ENCODE data around the gene SLC22A31.

The SLC22A31 gene

GRCh38 chr16:89164847-89165680, 35.3 kb downstream of the SLC22A31 start:
- no peak for DNase-seq (ENCODE audit: low spot score)

- DNase-seq (ENCODE audit: low spot score) = no peak
Measured at GRCh38 chr16:89164436-89164835, 35.9 kb downstream of the SLC22A31 start.

- no peak for DNase-seq (ENCODE audit: low spot score)
Measured at GRCh38 chr16:89163297-89163696, 37.0 kb downstream of the SLC22A31 start.

GRCh38 chr16:89161763-89162713, 38.3 kb downstream of the SLC22A31 start:
- no peak for DNase-seq (ENCODE audit: low spot score)

- DNase-seq (ENCODE audit: low spot score) = no peak
Measured at GRCh38 chr16:89160977-89161701, 39.2 kb downstream of the SLC22A31 start.

GRCh38 chr16:89159850-89160354, 40.4 kb downstream of the SLC22A31 start:
- no peak for DNase-seq (ENCODE audit: low spot score)

- DNase-seq (ENCODE audit: low spot score) = no peak
Measured at GRCh38 chr16:89159066-89159849, 41.1 kb downstream of the SLC22A31 start.

- no peak for DNase-seq (ENCODE audit: low spot score)
Measured at GRCh38 chr16:89157778-89158177, 42.6 kb downstream of the SLC22A31 start.

GRCh38 chr16:89156740-89157645, 43.3 kb downstream of the SLC22A31 start:
- no peak for DNase-seq (ENCODE audit: low spot score)

- DNase-seq (ENCODE audit: low spot score) = no peak
Measured at GRCh38 chr16:89155851-89156739, 44.2 kb downstream of the SLC22A31 start.

GRCh38 chr16:89155184-89155679, 45.1 kb downstream of the SLC22A31 start:
- peak; percentile 83 for DNase-seq (ENCODE audit: low spot score)

GRCh38 chr16:89154390-89155183, 45.8 kb downstream of the SLC22A31 start:
- no peak for DNase-seq (ENCODE audit: low spot score)

- DNase-seq (ENCODE audit: low spot score) = no peak
Measured at GRCh38 chr16:89153848-89154271, 46.5 kb downstream of the SLC22A31 start.

- DNase-seq (ENCODE audit: low spot score) = no peak
Measured at GRCh38 chr16:89152831-89153700, 47.3 kb downstream of the SLC22A31 start.

- DNase-seq (ENCODE audit: low spot score) = no peak
Measured at GRCh38 chr16:89150981-89151380, 49.4 kb downstream of the SLC22A31 start.

- no peak for DNase-seq (ENCODE audit: low spot score)
Measured at GRCh38 chr16:89150090-89150835, 50.1 kb downstream of the SLC22A31 start.
